ENCODE measurements around the gene YIF1B.
A peak's percentile ranks its signal among the peaks of the same experiment; 100 is the strongest.

The YIF1B gene

DNA sequence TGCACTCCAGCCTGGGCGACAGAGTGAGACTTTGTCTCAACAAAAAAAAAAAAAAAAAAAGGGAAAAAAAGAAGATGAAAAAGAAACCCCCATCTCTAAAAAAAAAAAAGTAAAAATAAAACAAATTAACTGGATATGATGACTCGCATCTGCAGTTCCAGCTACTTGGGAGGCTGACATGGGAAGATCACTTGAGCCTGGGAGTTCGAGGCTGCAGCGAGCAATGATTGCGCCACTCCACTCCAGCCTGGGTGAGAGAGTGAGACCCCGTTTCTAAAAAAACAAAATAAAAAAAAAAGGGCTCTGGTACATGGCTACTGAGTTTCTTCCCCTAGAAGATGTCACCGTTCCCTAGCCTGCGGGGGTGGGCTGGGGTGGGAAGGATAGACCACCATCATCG, 17.5 kb upstream of the YIF1B start:
- DNase-seq = no peak

GRCh38 chr19:38331728-38332127, 16.0 kb upstream of the YIF1B start:
- no peak for DNase-seq

DNA sequence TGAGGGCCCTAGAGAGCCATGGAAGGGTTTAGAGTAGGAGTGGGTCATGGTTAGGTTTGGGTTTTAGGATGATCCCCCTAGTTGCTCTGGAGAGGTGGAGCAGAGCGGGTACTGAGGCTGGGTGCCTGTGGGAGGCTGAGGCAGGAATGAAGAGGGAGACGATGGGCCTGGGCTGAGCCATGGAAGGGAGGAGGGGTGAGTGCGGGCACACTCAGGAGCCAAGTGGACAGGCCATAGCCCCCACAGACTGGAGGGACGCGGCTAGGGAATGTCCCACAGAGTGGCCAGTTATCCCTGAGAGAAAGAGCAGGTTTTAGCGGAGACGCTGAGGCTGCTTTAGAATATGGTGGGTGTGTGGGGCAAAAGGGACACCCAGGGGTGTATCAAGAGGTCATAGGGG, 13.9 kb upstream of the YIF1B start:
- DNase-seq = no peak

- DNase-seq = no peak
Measured at GRCh38 chr19:38326591-38326990, 10.8 kb upstream of the YIF1B start.

DNA sequence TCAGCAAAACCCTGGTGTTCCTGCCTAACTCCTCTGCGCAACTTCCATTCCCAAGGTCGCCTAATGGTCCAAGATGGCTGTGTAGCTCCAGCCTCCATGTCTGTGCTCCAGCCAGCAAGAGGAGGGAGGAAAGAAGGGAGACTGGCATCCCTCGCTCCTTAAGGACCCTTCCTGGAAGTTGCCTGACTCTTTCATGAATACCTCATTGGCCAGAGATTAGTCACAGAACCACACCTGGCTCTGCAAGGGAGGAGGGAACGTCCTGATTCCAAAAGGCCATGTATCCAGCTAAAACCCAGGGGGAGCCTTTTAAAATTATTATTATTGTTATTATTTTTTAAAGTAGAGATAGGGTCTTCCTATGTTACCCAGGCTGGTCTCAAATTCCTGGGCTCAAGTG, 8.7 kb upstream of the YIF1B start:
- DNase-seq = no peak

DNA sequence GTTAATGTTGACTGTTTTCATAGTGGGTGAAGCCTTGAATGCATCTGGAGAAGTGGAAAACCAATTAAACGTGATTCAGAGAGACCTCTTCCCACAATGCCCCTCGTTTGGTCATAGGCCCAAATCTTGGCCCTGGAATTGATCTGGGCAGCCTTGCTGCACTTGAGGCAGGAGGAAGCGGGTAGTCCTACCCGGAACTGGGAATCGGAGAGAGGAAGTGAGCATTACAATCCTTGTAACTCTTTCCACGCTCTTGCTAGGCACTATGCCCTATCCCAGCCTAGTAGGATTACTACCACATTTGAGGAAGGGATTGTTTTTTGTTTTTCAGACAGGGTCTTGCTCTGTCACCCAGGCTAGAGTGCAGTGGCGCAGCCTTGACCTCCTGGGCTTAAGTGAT, 7.5 kb upstream of the YIF1B start:
- no peak for DNase-seq

- no peak for DNase-seq
Measured at GRCh38 chr19:38321646-38322196, 6.0 kb upstream of the YIF1B start.

DNA sequence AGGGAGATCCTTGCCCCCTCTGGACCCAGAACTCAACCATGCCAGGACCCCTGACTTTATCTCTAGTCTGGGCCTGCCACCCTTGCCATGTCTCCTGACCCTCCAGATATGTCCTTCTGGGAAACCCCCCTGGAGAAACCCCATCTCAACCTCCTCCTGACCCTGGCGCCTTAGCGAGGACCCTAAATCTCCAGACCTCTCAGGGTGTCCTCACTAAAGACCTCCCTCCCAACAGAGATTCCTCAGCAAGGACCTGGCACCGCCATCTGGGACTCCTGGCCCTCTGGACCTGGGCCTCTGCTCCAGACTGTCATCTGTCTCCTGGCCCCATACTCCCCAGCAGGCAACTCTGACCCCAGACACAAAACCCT, 5.2 kb upstream of the YIF1B start:
- no peak for DNase-seq

GRCh38 chr19:38319421-38320258, 3.9 kb upstream of the YIF1B start, which contains the start of gene KCNK6:
Gene KCNK6 (plus strand): TSS chr19:38319845. CDS start chr19:38319951, 106 bp downstream.
- peak; percentile 84 for DNase-seq

DNA sequence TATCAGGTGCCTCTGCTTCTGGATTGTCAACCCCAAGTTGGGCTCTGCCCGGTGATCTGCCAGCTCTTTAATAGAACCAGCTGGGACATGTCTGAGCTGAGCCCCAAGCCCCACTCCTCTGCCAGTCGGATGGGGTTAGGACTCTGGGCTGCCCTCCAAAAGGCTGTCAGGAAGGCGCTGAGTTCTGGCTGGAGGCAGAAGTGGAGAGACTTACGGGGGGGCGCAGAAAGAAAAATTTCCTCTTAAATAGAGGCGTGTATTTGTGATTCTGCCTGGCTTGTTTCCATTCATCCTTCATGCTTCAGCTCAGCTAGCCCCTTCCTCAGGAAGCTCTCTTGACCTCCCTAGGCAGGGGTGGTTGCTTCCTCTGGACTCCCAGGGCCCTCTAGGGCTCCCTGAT, 2.9 kb upstream of the YIF1B start:
- no peak for DNase-seq

DNA sequence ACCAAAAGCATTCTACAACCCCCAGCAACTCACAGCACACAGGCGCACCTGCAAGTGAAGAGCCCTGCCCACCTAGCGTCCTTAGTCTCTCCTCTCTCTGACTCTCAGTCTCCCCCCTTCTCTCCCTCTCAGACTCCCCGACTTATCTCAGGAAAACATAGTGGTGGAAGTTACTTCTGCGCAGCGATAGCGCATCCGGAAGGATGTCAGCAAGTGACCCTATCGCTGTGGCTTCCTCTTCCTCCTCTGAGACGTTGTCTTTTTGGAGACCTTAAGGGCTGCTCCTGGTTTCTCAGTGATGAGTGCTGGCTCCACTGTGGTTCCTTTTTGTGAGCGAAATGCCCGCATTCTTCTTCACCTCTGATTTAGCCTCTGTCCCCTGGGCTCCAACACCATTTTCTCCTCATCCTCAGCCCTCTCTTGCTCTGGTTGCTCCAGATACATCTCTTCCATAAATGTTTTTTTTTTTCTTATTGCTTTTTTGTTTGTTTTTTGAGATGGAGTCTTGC, 1.4 kb upstream of the YIF1B start:
- peak; percentile 77 for DNase-seq

DNA sequence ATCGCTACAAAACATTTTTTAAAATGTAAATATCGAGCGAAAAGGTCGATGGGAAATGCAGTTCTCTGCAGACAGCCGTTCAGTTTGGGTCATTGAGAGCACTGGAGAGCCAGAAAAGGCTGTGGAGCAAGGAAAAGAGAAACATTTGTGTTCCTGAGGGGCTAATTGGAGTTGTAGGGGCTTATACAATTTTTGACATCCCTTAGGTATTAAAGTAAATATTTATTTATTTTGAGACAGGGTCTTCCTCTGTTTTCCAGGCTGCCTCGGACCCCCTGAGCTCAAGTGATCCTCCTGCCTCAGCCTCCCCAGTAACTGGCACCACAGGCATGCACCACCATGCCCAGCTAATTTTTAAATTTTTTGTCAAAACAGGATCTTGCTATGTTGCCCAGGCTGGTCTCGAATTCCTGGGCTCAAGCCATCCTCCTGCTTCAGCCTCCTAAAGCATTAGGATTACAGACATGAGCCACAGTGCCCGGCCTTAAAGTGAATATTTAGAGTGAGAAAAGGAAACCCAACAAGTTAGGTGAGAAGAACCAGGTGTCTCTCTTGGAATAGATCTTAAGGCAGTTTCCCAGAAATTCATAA, 825 bp upstream of the YIF1B start:
- peak; percentile 65 for DNase-seq

DNA sequence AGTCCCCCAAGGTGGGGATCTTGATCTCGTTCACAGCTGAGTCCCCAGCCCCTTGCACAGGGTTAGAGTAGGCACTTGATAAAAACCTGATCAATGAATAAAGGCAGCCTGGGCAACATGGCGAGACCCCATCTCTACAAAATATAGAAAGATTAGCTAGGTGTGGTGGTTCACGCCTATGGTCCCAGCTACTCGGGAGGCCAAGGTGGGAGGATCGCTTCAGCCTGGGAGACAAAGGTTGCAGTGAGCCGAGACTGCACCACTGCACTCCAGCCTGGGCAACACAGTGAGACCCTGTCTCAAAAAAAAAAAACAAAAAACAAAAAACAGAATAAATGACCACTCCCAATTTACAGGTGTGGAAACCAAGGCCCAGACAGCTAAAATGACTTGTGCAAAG, 4.8 kb downstream of the YIF1B start:
- no peak for DNase-seq

- DNase-seq = no peak
Measured at GRCh38 chr19:38310279-38310670, 5.5 kb downstream of the YIF1B start.

DNA sequence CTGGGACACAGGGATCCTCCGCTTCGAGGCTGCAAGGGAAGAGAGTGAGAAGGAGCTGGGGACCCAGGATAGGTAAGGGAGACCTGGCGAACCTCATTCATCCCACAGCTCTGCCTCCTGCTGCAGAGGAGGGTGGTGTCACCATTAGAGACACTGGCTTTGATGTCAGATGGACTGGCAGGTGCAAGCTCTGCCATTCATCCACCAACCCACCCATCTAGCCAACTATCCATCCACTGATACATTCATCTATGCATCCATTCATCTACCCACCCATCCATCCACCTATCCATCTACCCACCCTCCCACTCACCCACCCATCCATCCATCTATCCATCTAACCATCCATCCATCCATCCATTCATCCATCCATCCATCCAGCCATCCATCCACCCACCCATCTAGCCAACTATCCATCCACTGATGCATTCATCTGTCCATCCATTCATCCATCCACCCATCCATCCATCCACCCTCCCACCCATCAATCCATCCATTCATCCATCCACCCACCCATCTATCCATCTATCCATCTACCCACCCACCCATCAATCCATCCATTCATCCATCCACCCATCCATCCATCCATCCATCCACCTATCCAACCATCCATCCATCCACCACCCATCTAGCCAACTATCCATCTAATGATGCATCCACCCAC, 6.0 kb downstream of the YIF1B start:
- no peak for DNase-seq

- no peak for DNase-seq
Measured at GRCh38 chr19:38308926-38309614, 6.7 kb downstream of the YIF1B start.

- no peak for DNase-seq
Measured at GRCh38 chr19:38308006-38308766, 7.6 kb downstream of the YIF1B start.

- no peak for DNase-seq
Measured at GRCh38 chr19:38307597-38307996, 8.2 kb downstream of the YIF1B start.

DNA sequence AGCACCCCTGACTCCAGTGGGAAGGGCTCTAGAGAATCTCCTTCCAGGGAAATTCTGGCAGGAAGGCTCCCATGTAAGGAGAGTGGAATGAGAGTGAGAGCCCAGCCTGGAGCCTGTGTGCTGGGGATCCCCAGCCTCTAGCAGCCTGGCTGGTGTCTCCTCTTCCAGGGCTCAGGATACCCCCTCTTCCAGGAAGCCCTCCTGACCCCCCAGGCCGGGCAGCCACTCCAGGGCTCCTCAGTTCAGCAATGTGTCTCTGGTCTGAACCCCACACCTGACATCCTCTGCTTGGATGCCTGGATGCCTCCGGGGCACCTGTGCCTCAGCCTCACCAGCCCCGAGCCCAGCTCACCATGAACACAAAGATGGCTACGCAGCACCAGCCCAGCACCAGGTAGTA, 8.7 kb downstream of the YIF1B start:
- DNase-seq = no peak

DNA sequence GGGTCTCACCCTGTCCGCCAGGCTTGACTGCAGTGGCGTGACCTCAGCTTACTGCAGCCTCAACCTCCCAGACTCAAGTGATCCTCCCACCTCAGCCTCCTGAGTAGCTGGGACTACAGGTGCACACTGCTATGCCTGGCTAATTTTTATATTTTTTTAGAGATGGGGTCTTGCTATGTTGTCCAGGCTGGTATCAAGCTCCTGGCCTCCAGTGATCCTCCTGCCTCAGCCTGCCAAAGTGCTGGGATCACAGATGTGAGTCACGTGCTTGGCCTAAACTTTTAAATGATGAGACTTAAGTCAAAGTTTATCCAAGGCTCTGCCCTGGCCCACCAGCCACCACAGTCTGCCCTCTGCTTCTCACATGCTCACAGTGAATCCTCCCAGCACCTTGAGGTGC, 9.5 kb downstream of the YIF1B start:
- no peak for DNase-seq

DNA sequence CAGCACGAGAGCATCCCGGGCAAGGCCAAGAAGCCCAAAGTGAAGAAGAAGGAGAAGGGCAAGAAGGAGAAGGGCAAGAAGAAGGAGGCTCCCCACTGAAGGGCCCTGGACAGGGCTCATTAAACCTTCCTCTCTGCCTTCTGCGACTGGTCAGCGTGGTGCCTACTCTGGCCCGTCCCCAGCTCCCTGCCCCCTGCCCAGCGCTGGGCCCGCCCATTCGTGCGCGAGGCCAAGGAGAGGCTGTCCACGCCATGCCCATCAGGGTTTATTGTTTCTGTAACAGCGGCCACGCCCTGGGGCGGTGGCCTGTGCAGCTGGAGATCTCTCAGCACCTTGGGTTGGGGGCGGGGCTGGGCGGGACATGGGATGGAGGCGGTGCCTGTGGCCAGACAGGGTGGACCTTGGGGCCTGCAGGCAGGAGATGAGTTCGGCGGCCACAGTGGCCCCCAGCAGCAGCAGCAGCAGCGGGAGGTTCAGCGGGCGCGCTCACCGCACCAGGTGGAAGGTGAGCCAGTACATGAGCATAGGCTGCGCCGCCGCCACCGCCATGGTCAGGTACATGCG, 10.8 kb downstream of the YIF1B start:
- DNase-seq = no peak

GRCh38 chr19:38304352-38304865, 11.3 kb downstream of the YIF1B start:
- no peak for DNase-seq
